ENCODE data around the gene PAX5.

DNA sequence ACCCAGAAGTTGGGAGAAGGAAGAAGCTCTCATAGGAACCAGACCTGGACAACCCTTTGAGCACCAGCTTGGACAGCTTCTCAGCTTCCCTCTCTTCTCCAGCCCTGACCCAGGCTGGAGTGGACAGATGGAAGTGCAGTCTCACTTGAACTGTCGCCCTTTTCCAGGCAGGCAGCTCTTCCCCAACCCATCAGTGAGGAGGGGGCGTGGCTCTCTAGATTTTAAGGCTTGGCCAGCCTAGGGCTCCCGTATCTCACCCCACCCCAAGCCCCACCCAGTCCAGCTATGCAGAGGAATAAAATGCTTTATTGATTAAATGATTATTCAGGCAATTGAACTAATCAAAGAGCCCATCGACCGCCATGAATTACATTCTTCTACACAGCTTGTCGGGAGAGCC is 2.2 kb downstream of the PAX5 start:
- TF ChIP-seq, protein P1, sequence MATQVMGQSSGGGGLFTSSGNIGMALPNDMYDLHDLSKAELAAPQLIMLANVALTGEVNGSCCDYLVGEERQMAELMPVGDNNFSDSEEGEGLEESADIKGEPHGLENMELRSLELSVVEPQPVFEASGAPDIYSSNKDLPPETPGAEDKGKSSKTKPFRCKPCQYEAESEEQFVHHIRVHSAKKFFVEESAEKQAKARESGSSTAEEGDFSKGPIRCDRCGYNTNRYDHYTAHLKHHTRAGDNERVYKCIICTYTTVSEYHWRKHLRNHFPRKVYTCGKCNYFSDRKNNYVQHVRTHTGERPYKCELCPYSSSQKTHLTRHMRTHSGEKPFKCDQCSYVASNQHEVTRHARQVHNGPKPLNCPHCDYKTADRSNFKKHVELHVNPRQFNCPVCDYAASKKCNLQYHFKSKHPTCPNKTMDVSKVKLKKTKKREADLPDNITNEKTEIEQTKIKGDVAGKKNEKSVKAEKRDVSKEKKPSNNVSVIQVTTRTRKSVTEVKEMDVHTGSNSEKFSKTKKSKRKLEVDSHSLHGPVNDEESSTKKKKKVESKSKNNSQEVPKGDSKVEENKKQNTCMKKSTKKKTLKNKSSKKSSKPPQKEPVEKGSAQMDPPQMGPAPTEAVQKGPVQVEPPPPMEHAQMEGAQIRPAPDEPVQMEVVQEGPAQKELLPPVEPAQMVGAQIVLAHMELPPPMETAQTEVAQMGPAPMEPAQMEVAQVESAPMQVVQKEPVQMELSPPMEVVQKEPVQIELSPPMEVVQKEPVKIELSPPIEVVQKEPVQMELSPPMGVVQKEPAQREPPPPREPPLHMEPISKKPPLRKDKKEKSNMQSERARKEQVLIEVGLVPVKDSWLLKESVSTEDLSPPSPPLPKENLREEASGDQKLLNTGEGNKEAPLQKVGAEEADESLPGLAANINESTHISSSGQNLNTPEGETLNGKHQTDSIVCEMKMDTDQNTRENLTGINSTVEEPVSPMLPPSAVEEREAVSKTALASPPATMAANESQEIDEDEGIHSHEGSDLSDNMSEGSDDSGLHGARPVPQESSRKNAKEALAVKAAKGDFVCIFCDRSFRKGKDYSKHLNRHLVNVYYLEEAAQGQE (IDR thresholded peaks at IDR 0.05; ENCODE audit: insufficient read depth in 1 of 2, low read depth in 2 of 2, low read length in 2 of 2) = no peak
- TF ChIP-seq TAF1 (IDR thresholded peaks at IDR 0.05; ENCODE audit: borderline replicate concordance, insufficient read depth, low read length) = no peak

Data from PFSK-1 (cell line).